HepG2 (cell line): ENCODE data around the gene CHD9. TPM values are rescaled to one million over a fixed set of nuclear protein-coding genes. Genes with fewer than 3 reads are reported as not detected.

Experiments
- BCL6 ChIP-seq: IDR thresholded peaks from 2 replicates; pipeline ENCODE4 v1.6.1; 2016; ENCODE audit warnings: missing genetic modification reagents, missing compliant biosample characterization
- KAT8 ChIP-seq: IDR thresholded peaks from 2 replicates; pipeline ENCODE4 v1.6.1; 2016; ENCODE audit warnings: missing genetic modification reagents, missing compliant biosample characterization
- KDM4B ChIP-seq: sonication (generic); formaldehyde crosslinking; IDR thresholded peaks from 2 replicates; pipeline ENCODE4 v1.4.0; 2020; ENCODE audit warnings: missing genetic modification reagents
- PHF8 ChIP-seq: sonication (generic); formaldehyde crosslinking; IDR thresholded peaks from 2 replicates; pipeline ENCODE4 v1.5.0; 2020; ENCODE audit warnings: missing genetic modification reagents
- SATB2 ChIP-seq: sonication (generic); formaldehyde crosslinking; IDR thresholded peaks from 2 replicates; pipeline ENCODE4 v1.5.0; 2020; ENCODE audit warnings: missing genetic modification reagents
- ZFX ChIP-seq: sonication (generic); formaldehyde crosslinking; IDR thresholded peaks from 2 replicates; pipeline ENCODE4 v1.4.0; 2020; ENCODE audit warnings: mild to moderate bottlenecking, low read depth, missing genetic modification reagents, moderate library complexity
- ZIK1 ChIP-seq: sonication (generic); formaldehyde crosslinking; IDR thresholded peaks from 2 replicates; pipeline ENCODE4 v1.5.0; 2020; ENCODE audit warnings: mild to moderate bottlenecking, low read depth, missing genetic modification reagents, borderline replicate concordance
- ZNF790 ChIP-seq: sonication (generic); formaldehyde crosslinking; IDR thresholded peaks from 2 replicates; pipeline ENCODE4 v1.8.0; 2022; ENCODE audit warnings: missing genetic modification reagents, mild to moderate bottlenecking, borderline replicate concordance
- polyA plus RNA-seq, 8 experiments: library from polyadenylated mRNA; depleted of rRNA in 3 of 8; stranded (reverse) in 7 of 8; unstranded in 1 of 8; fragments of >200 nt; fragmentation: Illumina TruSeq in 4 of 8; extraction: Trizol in 4 of 8; gene quantifications; 2 replicates each; pipeline versions ENCODE4 v1.2.1 to v1.2.3, GENCODE V29; 2011 to 2016; ENCODE audit warnings: low read depth in 4 of 8, missing spikeins in 1 of 8, mixed read lengths in 1 of 8; ENCODE audit not compliant: insufficient read depth in 1 of 8
- total RNA-seq, 5 experiments: library from RNA; depleted of rRNA; stranded (reverse); fragments of >200 nt; fragmentation: Illumina TruSeq; extraction: Trizol; gene quantifications; 2 replicates each; pipeline ENCODE4 v1.2.3, GENCODE V29; 2016; ENCODE audit warnings: low read depth in 1 of 5
- TF ChIP-seq, protein P1 (sequence below), 2 experiments: sonication (generic) in 1 of 2; formaldehyde crosslinking in 1 of 2; IDR thresholded peaks; 2 replicates each; pipeline versions ENCODE4 v1.6.1 to v1.9.0; 2014 to 2022; ENCODE audit warnings: antibody characterized with exemption in 1 of 2, borderline replicate concordance in 1 of 2, inconsistent platforms in 1 of 2, low read depth in 1 of 2, missing genetic modification reagents in 1 of 2
- TF ChIP-seq, protein P2 (sequence below): sonication (generic); formaldehyde crosslinking; IDR thresholded peaks from 2 replicates; pipeline ENCODE4 v1.8.0; 2022; ENCODE audit warnings: mild to moderate bottlenecking, missing genetic modification reagents, moderate library complexity
- TF ChIP-seq, protein P3 (sequence below), 2 experiments: sonication (generic) in 1 of 2; formaldehyde crosslinking in 1 of 2; IDR thresholded peaks; 2 replicates each; pipeline versions ENCODE4 v1.4.0 to v1.6.1; 2016 to 2020; ENCODE audit warnings: borderline replicate concordance in 1 of 2, low read depth in 1 of 2, mild to moderate bottlenecking in 1 of 2, missing genetic modification reagents in 1 of 2
- TF ChIP-seq, protein P4 (sequence below): sonication (generic); formaldehyde crosslinking; IDR thresholded peaks from 2 replicates; pipeline ENCODE4 v1.4.0; 2020; ENCODE audit warnings: missing genetic modification reagents, borderline replicate concordance

The CHD9 gene
- total and polyA plus RNA-seq, 2 of the 13 experiments (the other 11 are each of a cell fraction or from before 2014, with no cell fraction given) = 23.4 to 27.7 TPM

DNA sequence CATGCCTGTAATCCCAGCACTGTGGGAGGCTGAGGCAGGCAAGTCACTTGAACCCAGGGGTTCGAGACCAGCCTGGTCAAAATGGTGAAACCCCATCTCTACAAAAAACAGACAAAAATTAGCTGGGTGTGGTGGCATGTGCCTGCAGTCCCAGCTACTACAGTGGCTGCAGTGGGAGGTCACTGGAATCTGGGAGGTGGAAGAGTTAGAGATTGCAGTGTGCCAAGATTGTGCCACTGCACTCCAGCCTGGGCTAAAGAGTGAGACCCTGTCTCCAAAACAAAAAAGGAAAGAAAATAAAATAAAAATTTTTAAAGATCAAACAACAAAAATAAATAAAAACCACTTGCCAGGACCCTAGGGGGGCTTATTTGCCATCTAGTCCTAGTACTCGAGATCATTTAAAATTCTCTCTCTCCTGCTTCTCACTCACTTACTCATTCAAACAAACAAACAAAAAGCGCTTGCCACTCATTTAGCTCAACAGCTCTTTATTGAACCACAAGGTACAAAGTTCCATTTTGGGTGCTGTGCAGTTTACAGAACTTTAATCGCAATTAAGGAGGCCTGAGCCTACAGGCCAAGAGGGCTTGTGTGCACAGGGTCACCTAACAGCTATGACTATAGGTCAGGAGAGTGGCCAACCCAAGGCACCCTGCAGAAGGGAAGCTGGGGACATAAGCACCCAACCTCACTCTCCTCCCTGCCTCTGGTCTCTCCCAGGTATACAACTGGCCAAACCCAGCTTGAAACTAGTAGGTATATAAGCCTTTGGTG is 6.5 kb upstream of the CHD9 start (continued):
- TF ChIP-seq, protein P1, sequence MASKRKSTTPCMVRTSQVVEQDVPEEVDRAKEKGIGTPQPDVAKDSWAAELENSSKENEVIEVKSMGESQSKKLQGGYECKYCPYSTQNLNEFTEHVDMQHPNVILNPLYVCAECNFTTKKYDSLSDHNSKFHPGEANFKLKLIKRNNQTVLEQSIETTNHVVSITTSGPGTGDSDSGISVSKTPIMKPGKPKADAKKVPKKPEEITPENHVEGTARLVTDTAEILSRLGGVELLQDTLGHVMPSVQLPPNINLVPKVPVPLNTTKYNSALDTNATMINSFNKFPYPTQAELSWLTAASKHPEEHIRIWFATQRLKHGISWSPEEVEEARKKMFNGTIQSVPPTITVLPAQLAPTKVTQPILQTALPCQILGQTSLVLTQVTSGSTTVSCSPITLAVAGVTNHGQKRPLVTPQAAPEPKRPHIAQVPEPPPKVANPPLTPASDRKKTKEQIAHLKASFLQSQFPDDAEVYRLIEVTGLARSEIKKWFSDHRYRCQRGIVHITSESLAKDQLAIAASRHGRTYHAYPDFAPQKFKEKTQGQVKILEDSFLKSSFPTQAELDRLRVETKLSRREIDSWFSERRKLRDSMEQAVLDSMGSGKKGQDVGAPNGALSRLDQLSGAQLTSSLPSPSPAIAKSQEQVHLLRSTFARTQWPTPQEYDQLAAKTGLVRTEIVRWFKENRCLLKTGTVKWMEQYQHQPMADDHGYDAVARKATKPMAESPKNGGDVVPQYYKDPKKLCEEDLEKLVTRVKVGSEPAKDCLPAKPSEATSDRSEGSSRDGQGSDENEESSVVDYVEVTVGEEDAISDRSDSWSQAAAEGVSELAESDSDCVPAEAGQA (IDR thresholded peaks at IDR 0.05; ENCODE audit: low read depth) = no peak
- TF ChIP-seq, protein P1 (CRISPR knock-in tag; IDR thresholded peaks at IDR 0.05; ENCODE audit: borderline replicate concordance) = no peak
- no peak for TF ChIP-seq ZNF790
- no peak for TF ChIP-seq ZIK1 (CRISPR knock-in tag)
- TF ChIP-seq ZFX (CRISPR knock-in tag) = peak; percentile 79
- TF ChIP-seq, protein P2, sequence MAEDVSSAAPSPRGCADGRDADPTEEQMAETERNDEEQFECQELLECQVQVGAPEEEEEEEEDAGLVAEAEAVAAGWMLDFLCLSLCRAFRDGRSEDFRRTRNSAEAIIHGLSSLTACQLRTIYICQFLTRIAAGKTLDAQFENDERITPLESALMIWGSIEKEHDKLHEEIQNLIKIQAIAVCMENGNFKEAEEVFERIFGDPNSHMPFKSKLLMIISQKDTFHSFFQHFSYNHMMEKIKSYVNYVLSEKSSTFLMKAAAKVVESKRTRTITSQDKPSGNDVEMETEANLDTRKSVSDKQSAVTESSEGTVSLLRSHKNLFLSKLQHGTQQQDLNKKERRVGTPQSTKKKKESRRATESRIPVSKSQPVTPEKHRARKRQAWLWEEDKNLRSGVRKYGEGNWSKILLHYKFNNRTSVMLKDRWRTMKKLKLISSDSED = no peak
- TF ChIP-seq SATB2 (CRISPR knock-in tag) = no peak
- TF ChIP-seq KAT8 = no peak
- TF ChIP-seq, protein P3, sequence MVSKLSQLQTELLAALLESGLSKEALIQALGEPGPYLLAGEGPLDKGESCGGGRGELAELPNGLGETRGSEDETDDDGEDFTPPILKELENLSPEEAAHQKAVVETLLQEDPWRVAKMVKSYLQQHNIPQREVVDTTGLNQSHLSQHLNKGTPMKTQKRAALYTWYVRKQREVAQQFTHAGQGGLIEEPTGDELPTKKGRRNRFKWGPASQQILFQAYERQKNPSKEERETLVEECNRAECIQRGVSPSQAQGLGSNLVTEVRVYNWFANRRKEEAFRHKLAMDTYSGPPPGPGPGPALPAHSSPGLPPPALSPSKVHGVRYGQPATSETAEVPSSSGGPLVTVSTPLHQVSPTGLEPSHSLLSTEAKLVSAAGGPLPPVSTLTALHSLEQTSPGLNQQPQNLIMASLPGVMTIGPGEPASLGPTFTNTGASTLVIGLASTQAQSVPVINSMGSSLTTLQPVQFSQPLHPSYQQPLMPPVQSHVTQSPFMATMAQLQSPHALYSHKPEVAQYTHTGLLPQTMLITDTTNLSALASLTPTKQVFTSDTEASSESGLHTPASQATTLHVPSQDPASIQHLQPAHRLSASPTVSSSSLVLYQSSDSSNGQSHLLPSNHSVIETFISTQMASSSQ (IDR thresholded peaks at IDR 0.05; ENCODE audit: low read depth) = 0 out of 2 replicates have a peak, but pooled peaks have one; percentile 45
- TF ChIP-seq, protein P3 (CRISPR knock-in tag; IDR thresholded peaks at IDR 0.05; ENCODE audit: borderline replicate concordance) = peak; percentile 28; the same call in 1 of the 2 replicates
- TF ChIP-seq BCL6 (CRISPR knock-in tag) = no peak
- TF ChIP-seq PHF8 = no peak
- TF ChIP-seq, protein P4, sequence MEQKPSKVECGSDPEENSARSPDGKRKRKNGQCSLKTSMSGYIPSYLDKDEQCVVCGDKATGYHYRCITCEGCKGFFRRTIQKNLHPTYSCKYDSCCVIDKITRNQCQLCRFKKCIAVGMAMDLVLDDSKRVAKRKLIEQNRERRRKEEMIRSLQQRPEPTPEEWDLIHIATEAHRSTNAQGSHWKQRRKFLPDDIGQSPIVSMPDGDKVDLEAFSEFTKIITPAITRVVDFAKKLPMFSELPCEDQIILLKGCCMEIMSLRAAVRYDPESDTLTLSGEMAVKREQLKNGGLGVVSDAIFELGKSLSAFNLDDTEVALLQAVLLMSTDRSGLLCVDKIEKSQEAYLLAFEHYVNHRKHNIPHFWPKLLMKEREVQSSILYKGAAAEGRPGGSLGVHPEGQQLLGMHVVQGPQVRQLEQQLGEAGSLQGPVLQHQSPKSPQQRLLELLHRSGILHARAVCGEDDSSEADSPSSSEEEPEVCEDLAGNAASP (CRISPR knock-in tag) = peak; percentile 63; the same call in 1 of the 2 replicates
- no peak for TF ChIP-seq KDM4B
